HepG2 (cell line): ENCODE data around the gene JAG1. TPM values are rescaled to one million over a fixed set of nuclear protein-coding genes. Genes with fewer than 3 reads are reported as not detected.

Experiments used
- ATF7-NPFF ChIP-seq: sonication (generic); formaldehyde crosslinking; IDR thresholded peaks from 2 replicates; pipeline ENCODE4 v1.8.1; 2023; ENCODE audit warnings: mild to moderate bottlenecking, low read depth, missing genetic modification reagents, moderate library complexity
- FOXA1 ChIP-seq, 2 experiments: fragments of 450-650 bp in 1 of 2; sonication (generic) in 1 of 2; formaldehyde crosslinking in 1 of 2; IDR thresholded peaks; 2 replicates each; pipeline versions ENCODE4 v1.4.0 to v1.6.1; 2016 to 2020; ENCODE audit warnings: missing genetic modification reagents in 1 of 2
- FOXK2 ChIP-seq: fragments of 450-650 bp; IDR thresholded peaks from 2 replicates; pipeline ENCODE4 v1.6.1; 2016
- HIVEP1 ChIP-seq: sonication (generic); formaldehyde crosslinking; IDR thresholded peaks from 2 replicates; pipeline ENCODE4 v1.4.0; 2020; ENCODE audit warnings: mild to moderate bottlenecking, missing genetic modification reagents
- HNF4G ChIP-seq, 2 experiments: sonication (generic) in 1 of 2; formaldehyde crosslinking in 1 of 2; IDR thresholded peaks; 2 replicates each; pipeline versions ENCODE4 v1.4.0 to v1.6.1; 2011 to 2020; ENCODE audit warnings: borderline replicate concordance in 2 of 2, low read depth in 2 of 2, mild to moderate bottlenecking in 2 of 2, low read length in 1 of 2, missing genetic modification reagents in 1 of 2, moderate library complexity in 1 of 2
- KIAA2018 ChIP-seq: sonication (generic); formaldehyde crosslinking; IDR thresholded peaks from 2 replicates; pipeline ENCODE4 v1.5.0; 2020; ENCODE audit warnings: mild to moderate bottlenecking, missing genetic modification reagents, borderline replicate concordance
- MAF1 ChIP-seq: sonication (generic); formaldehyde crosslinking; IDR thresholded peaks from 2 replicates; pipeline ENCODE4 v1.5.0; 2020; ENCODE audit warnings: missing genetic modification reagents, borderline replicate concordance
- MTF2 ChIP-seq: sonication (generic); formaldehyde crosslinking; IDR thresholded peaks from 2 replicates; pipeline ENCODE4 v1.5.0; 2020; ENCODE audit warnings: missing genetic modification reagents, borderline replicate concordance
- ZBTB33 ChIP-seq: sonication (generic); formaldehyde crosslinking; IDR thresholded peaks from 2 replicates; pipeline ENCODE4 v1.4.0; 2020; ENCODE audit warnings: missing genetic modification reagents
- ZNF138 ChIP-seq: sonication (generic); formaldehyde crosslinking; IDR thresholded peaks from 2 replicates; pipeline ENCODE4 v1.5.0; 2020; ENCODE audit warnings: mild to moderate bottlenecking, low read depth, missing genetic modification reagents
- polyA plus RNA-seq, 8 experiments: library from polyadenylated mRNA; depleted of rRNA in 3 of 8; stranded (reverse) in 7 of 8; unstranded in 1 of 8; fragments of >200 nt; fragmentation: Illumina TruSeq in 4 of 8; extraction: Trizol in 4 of 8; gene quantifications; 2 replicates each; pipeline versions ENCODE4 v1.2.1 to v1.2.3, GENCODE V29; 2011 to 2016; ENCODE audit warnings: low read depth in 4 of 8, missing spikeins in 1 of 8, mixed read lengths in 1 of 8; ENCODE audit not compliant: insufficient read depth in 1 of 8
- total RNA-seq, 5 experiments: library from RNA; depleted of rRNA; stranded (reverse); fragments of >200 nt; fragmentation: Illumina TruSeq; extraction: Trizol; gene quantifications; 2 replicates each; pipeline ENCODE4 v1.2.3, GENCODE V29; 2016; ENCODE audit warnings: low read depth in 1 of 5

Gene JAG1
- total and polyA plus RNA-seq, 2 of the 13 experiments (the other 11 are each of a cell fraction or from before 2014, with no cell fraction given), result 47.1 to 56.3 TPM

GRCh38 chr20:10708351-10709185 lies 34.8 kb upstream of the JAG1 start (continued):
- TF ChIP-seq KIAA2018 (CRISPR knock-in tag) (no peak), ZNF138 (no peak), MTF2 (0 out of 2 replicates have a peak, but pooled peaks have one; percentile 49), HIVEP1 (CRISPR knock-in tag) (no peak), FOXK2 (peak; percentile 54; the same call in 1 of the 2 replicates), HNF4G (IDR thresholded peaks at IDR 0.05; ENCODE audit: borderline replicate concordance, low read depth, low read length) (peak; percentile 99), HNF4G (CRISPR knock-in tag; IDR thresholded peaks at IDR 0.05; ENCODE audit: borderline replicate concordance, low read depth) (peak; percentile 79; the same call in 1 of the 2 replicates), FOXA1 (IDR thresholded peaks at IDR 0.05) (peak; percentile 80), FOXA1 (CRISPR knock-in tag; IDR thresholded peaks at IDR 0.05) (peak; percentile 97), ZBTB33 (CRISPR knock-in tag) (0 out of 2 replicates have a peak, but pooled peaks have one; percentile 36), ATF7-NPFF (CRISPR knock-in tag) (no peak), MAF1 (CRISPR knock-in tag) (no peak)
